K562 (cell line): ENCODE measurements around the gene HOXC12. TPM values are rescaled to one million over a fixed set of nuclear protein-coding genes. Genes with fewer than 3 reads are reported as not detected.

Experiments
- ELF1 ChIP-seq: fragments of 200-800 bp; sonication (Bioruptor generic); IDR thresholded peaks from 2 replicates; pipeline ENCODE4 v1.6.1; 2016; ENCODE audit warnings: missing genetic modification characterization, missing compliant biosample characterization
- NFXL1 ChIP-seq: fragments of 450-650 bp; formaldehyde crosslinking; IDR thresholded peaks from 2 replicates; pipeline ENCODE4 v1.4.0; 2021; ENCODE audit warnings: mild to moderate bottlenecking
- NRF1 ChIP-seq, 2 experiments: fragments of 450-650 bp; IDR thresholded peaks in 1 of 2; conservative IDR thresholded peaks in 1 of 2; 2 replicates each; pipeline ENCODE4 v1.6.1; 2014; ENCODE audit warnings: mild to moderate bottlenecking in 2 of 2
- RB1 ChIP-seq: fragments of 450-650 bp; IDR thresholded peaks from 2 replicates; pipeline ENCODE4 v1.6.1; 2017; ENCODE audit warnings: low read depth, mild to moderate bottlenecking
- RBFOX2 ChIP-seq: fragments of 200-400 bp; formaldehyde crosslinking; IDR thresholded peaks from 2 replicates; pipeline ENCODE4 v1.6.1; 2017; ENCODE audit warnings: low read depth, mild to moderate bottlenecking, low read length, moderate library complexity
- SMAD4 ChIP-seq: fragments of 250-450 bp; sonication (Bioruptor Pico); conservative IDR thresholded peaks from 2 replicates; pipeline ENCODE4 v1.8.0; 2021; ENCODE audit warnings: inconsistent platforms, mild to moderate bottlenecking, moderate library complexity
- SUPT5H ChIP-seq: fragments of 450-650 bp; IDR thresholded peaks from 2 replicates; pipeline ENCODE4 v1.6.1; 2016
- TBP ChIP-seq: optimal IDR thresholded peaks from 2 replicates; pipeline ENCODE3; 2011; ENCODE audit warnings: low read depth, low read length, improper control_type of control experiment
- TCF3 ChIP-seq: sonication (generic); formaldehyde crosslinking; IDR thresholded peaks from 2 replicates; pipeline ENCODE4 v1.4.0; 2020; ENCODE audit warnings: mild to moderate bottlenecking, missing genetic modification reagents
- ZNF41 ChIP-seq: fragments of 250-450 bp; sonication (Bioruptor Pico); conservative IDR thresholded peaks from 2 replicates; pipeline ENCODE4 v1.4.0; 2020; ENCODE audit warnings: mild to moderate bottlenecking
- polyA plus RNA-seq, 8 experiments: library from polyadenylated mRNA; depleted of rRNA in 4 of 8; stranded (reverse) in 5 of 8; unstranded in 3 of 8; fragments of >200 nt; fragmentation: Nextera tagmentation in 2 of 8; fragmentation: Illumina TruSeq in 1 of 8; extraction: Ambion mirVana in 2 of 8; extraction: Trizol in 1 of 8; gene quantifications; 2 replicates each; pipeline versions ENCODE4 v1.2.1 to v1.2.3, GENCODE V29; 2011 to 2014; ENCODE audit warnings: inconsistent platforms in 1 of 8, missing spikeins in 1 of 8
- total RNA-seq, 7 experiments: library from RNA; depleted of rRNA in 6 of 7; stranded (reverse); fragments of >200 nt in 6 of 7; fragmentation: Illumina TruSeq in 2 of 7; extraction: Trizol in 2 of 7; gene quantifications; 2 replicates each; pipeline versions ENCODE4 v1.2.1 to v1.2.3, GENCODE V29; 2011 to 2021; ENCODE audit warnings: low replicate concordance in 1 of 7
- TF ChIP-seq, protein P1 (sequence below), 2 experiments: fragments of 450-650 bp; IDR thresholded peaks; 2 replicates each; pipeline ENCODE4 v1.6.1; 2016; ENCODE audit warnings: mild to moderate bottlenecking in 2 of 2, borderline replicate concordance in 1 of 2, low read depth in 1 of 2, moderate library complexity in 1 of 2
- TF ChIP-seq, protein P2 (sequence below): fragments of 250-450 bp; sonication (Bioruptor Pico); IDR thresholded peaks from 2 replicates; pipeline ENCODE4 v1.5.0; 2020; ENCODE audit warnings: mild to moderate bottlenecking, borderline replicate concordance
- TF ChIP-seq, protein P3 (sequence below): sonication (generic); IDR thresholded peaks from 2 replicates; pipeline ENCODE4 v1.6.1; 2016
- TF ChIP-seq, protein P4 (sequence below): sonication (generic); formaldehyde crosslinking; IDR thresholded peaks from 2 replicates; pipeline ENCODE4 v1.8.0; 2022; ENCODE audit warnings: mild to moderate bottlenecking, low read depth, missing genetic modification reagents

Gene HOXC12
- total and polyA plus RNA-seq, 9 of the 15 experiments (the other 6 are each of a cell fraction or from before 2014, with no cell fraction given) = 0.04 to 0.36 (median 0.11) TPM; not detected in 1

DNA sequence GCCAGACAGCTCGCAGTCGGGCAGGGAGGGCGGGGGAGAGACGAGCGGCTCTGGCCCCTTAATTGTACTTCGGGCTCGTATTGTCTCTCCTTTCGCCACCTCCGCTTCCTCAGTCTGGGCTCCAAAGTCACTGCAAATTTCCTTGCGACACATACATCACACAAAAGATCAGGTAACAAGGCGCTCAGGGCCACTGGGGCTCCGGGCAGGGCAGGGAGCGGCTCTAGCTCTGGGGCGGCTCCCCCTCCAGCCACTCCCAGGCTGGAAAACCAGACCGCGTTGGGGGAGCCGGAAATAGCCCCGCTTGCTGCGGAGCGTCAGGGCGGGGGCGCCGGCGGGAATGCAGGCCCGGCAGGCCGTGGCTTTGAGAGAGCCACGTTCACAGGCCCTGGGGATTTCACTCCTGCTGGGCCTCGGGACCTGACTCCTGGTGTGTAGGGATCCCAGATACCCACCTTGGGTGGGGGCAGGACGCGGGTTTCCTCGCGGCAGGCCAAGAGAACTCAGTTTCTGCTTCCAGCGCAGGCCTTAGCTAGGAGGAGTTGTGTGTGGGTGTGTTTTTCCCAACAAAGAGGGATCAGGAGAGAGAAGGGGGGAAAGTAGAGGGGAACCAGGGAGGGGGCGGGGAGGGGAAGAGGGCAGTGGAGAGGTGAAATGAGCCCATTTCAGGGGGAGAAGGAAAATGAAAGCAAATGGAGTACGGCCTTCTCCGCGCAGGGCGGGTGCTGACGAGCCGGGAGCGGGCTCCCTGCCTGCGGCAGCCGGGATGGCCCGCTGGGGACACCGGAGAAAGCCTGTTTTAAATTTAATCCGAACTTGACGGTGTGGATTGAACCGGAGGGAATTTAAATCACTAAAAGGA, 40.9 kb downstream of the HOXC12 start (continued):
- TF ChIP-seq, protein P1, sequence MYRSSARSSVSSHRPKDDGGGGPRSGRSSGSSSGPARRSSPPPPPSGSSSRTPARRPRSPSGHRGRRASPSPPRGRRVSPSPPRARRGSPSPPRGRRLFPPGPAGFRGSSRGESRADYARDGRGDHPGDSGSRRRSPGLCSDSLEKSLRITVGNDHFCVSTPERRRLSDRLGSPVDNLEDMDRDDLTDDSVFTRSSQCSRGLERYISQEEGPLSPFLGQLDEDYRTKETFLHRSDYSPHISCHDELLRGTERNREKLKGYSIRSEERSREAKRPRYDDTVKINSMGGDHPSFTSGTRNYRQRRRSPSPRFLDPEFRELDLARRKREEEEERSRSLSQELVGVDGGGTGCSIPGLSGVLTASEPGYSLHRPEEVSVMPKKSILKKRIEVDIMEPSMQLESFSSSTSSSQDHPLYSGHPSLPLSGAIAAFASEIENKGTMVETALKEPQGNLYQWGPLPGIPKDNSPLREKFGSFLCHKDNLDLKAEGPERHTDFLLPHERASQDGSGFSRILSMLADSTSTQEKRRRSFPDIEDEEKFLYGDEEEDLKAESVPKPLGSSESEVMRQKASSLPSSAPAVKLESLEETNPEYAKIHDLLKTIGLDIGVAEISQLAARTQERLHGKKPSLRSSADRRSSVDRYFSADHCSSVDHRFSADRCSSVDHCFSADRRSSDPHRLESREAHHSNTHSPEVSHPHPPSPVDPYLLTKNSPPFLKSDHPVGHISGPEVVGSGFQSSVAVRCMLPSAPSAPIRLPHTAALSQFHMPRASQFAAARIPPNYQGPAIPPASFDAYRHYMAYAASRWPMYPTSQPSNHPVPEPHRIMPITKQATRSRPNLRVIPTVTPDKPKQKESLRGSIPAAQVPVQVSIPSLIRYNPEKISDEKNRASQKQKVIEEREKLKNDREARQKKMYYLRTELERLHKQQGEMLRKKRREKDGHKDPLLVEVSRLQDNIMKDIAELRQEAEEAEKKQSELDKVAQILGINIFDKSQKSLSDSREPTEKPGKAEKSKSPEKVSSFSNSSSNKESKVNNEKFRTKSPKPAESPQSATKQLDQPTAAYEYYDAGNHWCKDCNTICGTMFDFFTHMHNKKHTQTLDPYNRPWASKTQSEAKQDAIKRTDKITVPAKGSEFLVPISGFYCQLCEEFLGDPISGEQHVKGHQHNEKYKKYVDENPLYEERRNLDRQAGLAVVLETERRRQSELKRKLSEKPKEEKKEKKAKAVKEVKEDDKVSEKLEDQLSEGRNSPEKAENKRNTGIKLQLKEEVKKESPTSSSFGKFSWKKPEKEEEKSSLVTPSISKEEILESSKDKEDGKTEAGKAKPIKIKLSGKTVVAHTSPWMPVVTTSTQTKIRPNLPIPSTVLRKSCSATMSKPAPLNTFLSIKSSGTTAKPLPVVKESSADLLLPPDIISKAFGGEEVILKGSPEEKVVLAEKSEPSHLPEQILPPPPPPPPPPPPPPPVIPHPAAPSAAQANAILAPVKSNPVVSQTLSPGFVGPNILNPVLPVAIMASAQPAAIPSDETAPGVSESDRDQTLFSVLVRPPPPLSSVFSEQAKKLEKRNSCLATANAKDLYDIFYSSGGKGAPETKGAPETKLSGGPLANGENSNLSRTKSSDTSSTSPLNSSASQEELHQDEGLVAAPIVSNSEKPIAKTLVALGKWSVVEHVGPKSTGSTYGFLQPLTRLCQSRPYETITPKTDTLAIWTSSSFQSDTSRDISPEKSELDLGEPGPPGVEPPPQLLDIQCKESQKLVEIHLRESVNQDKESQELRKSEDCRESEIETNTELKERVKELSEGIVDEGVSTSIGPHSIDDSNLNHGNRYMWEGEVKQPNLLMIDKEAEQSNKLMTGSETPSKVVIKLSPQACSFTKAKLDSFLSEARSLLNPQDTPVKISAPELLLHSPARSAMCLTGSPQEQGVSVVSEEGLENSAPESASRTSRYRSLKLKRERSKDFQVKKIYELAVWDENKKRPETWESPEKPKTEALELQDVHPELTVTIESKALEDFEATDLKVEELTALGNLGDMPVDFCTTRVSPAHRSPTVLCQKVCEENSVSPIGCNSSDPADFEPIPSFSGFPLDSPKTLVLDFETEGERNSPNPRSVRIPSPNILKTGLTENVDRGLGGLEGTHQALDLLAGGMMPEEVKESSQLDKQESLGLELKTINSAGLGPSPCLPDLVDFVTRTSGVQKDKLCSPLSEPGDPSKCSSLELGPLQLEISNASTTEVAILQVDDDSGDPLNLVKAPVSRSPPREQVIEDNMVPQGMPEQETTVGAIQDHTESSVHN (IDR thresholded peaks at IDR 0.05; ENCODE audit: borderline replicate concordance in 1 of 2, low read depth in 1 of 2) = no peak
- TF ChIP-seq SUPT5H = peak; percentile 85
- 0 out of 2 replicates have a peak, but pooled peaks have one; percentile 6 for TF ChIP-seq TCF3
- 0 out of 4 replicates have a peak, but pooled peaks of 1 of the 2 experiments have one; percentile 28 for TF ChIP-seq NRF1 (conservative IDR thresholded peaks at IDR 0.05 in 1 of 2, IDR thresholded peaks at IDR 0.05 in 1 of 2)
- TF ChIP-seq SMAD4 = peak; percentile 90
- no peak for TF ChIP-seq ZNF41 (CRISPR knock-in tag)
- TF ChIP-seq, protein P2, sequence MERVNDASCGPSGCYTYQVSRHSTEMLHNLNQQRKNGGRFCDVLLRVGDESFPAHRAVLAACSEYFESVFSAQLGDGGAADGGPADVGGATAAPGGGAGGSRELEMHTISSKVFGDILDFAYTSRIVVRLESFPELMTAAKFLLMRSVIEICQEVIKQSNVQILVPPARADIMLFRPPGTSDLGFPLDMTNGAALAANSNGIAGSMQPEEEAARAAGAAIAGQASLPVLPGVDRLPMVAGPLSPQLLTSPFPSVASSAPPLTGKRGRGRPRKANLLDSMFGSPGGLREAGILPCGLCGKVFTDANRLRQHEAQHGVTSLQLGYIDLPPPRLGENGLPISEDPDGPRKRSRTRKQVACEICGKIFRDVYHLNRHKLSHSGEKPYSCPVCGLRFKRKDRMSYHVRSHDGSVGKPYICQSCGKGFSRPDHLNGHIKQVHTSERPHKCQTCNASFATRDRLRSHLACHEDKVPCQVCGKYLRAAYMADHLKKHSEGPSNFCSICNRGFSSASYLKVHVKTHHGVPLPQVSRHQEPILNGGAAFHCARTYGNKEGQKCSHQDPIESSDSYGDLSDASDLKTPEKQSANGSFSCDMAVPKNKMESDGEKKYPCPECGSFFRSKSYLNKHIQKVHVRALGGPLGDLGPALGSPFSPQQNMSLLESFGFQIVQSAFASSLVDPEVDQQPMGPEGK = peak; percentile 64; the same call in 1 of the 2 replicates
- TF ChIP-seq, protein P3, sequence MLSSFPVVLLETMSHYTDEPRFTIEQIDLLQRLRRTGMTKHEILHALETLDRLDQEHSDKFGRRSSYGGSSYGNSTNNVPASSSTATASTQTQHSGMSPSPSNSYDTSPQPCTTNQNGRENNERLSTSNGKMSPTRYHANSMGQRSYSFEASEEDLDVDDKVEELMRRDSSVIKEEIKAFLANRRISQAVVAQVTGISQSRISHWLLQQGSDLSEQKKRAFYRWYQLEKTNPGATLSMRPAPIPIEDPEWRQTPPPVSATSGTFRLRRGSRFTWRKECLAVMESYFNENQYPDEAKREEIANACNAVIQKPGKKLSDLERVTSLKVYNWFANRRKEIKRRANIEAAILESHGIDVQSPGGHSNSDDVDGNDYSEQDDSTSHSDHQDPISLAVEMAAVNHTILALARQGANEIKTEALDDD = no peak
- peak; percentile 46; the same call in 1 of the 2 replicates for TF ChIP-seq RB1
- TF ChIP-seq ELF1 (tag) = peak; percentile 74
- TF ChIP-seq, protein P4, sequence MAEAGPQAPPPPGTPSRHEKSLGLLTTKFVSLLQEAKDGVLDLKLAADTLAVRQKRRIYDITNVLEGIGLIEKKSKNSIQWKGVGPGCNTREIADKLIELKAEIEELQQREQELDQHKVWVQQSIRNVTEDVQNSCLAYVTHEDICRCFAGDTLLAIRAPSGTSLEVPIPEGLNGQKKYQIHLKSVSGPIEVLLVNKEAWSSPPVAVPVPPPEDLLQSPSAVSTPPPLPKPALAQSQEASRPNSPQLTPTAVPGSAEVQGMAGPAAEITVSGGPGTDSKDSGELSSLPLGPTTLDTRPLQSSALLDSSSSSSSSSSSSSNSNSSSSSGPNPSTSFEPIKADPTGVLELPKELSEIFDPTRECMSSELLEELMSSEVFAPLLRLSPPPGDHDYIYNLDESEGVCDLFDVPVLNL = peak; percentile 61; the same call in 1 of the 2 replicates
- no peak for TF ChIP-seq NFXL1 (CRISPR knock-in tag)
- TF ChIP-seq TBP = peak; percentile 58
- peak; percentile 88 for TF ChIP-seq RBFOX2
